Left ventricle myocardium inferior (tissue), 1 donor: Measurements from ENCODE around the gene ISM1. TPM values are rescaled to one million over a fixed set of nuclear protein-coding genes. Genes with fewer than 3 reads are reported as not detected.

ENCODE experiments used
- DNase-seq: peaks from one replicate; pipeline ENCODE4 v3.0.0-alpha.2; 2020
- H3K27ac ChIP-seq: fragments of 200-600 bp; replicated peaks from 2 replicates; pipeline ENCODE4 v1.8.0; 2021
- H3K27me3 ChIP-seq: fragments of 200-600 bp; 2 replicates; pipeline ENCODE4 v1.8.0; 2021; ENCODE audit warnings: low read depth
- H3K36me3 ChIP-seq: fragments of 200-600 bp; 2 replicates; pipeline ENCODE4 v1.8.0; 2021
- H3K4me1 ChIP-seq: fragments of 200-600 bp; 2 replicates; pipeline ENCODE4 v1.8.0; 2021
- H3K4me3 ChIP-seq: fragments of 200-600 bp; 2 replicates; pipeline ENCODE4 v1.8.0; 2021; ENCODE audit warnings: mild to moderate bottlenecking, moderate library complexity
- H3K9me3 ChIP-seq: fragments of 200-600 bp; replicated peaks from 2 replicates; pipeline ENCODE4 v1.8.0; 2021
- intact Hi-C: fragments of 100-400 bp; cut with micrococcal nuclease; formaldehyde crosslinking; loops from one replicate; pipeline ENCODE4 v1.11.0; 2022
- total RNA-seq: library from RNA; stranded (reverse); fragmentation: NEBNext Ultra II Directional; extraction: Animal tissue kit (Norgen Biotek cat#: 25700); gene quantifications from one replicate; pipeline ENCODE4 v1.2.1, GENCODE V29; 2021
- TF ChIP-seq, protein P1 (sequence below): fragments of 200-600 bp; IDR thresholded peaks from 2 replicates; pipeline ENCODE4 v1.8.0; 2021; ENCODE audit warnings: antibody characterized with exemption, mild to moderate bottlenecking, borderline replicate concordance
- donor health status: DM: no; HTN: yes; CAD: no; lungs with severe emphysema.

The ISM1 gene
- total RNA-seq, 1 donor from 2014 or later: 1.3 TPM

DNA sequence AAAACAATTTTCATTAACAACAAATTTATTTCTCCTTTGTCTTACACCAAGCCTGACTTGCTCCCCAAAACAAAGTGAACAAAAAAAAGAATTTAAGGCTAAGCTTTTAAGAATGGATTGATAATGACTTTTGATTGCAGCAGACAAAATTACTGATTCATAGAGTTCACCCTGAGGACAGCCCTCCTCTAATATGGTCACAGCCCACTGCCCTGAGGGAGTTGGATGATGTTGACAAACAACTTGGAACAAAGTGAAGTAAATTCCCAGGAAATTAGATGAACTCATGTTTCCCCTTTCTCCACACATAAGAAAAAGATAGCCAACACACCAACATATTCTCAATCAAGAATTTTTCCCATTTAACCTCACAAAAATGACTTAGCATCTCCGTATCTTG, 7.7 kb upstream of the ISM1 start:
- Histone ChIP-seq H3K4me3 (no peak overlapping the region), H3K27me3 (peaks cover 40% of the 10 kb centered on the region), H3K4me1 (no peaks in the 10 kb centered on the region), H3K9me3 (no peaks in the 10 kb centered on the region), H3K27ac (no peak overlapping the region), H3K36me3 (no peaks in the 10 kb centered on the region)
- intact Hi-C loops: no loop called here
- TF ChIP-seq, protein P1, sequence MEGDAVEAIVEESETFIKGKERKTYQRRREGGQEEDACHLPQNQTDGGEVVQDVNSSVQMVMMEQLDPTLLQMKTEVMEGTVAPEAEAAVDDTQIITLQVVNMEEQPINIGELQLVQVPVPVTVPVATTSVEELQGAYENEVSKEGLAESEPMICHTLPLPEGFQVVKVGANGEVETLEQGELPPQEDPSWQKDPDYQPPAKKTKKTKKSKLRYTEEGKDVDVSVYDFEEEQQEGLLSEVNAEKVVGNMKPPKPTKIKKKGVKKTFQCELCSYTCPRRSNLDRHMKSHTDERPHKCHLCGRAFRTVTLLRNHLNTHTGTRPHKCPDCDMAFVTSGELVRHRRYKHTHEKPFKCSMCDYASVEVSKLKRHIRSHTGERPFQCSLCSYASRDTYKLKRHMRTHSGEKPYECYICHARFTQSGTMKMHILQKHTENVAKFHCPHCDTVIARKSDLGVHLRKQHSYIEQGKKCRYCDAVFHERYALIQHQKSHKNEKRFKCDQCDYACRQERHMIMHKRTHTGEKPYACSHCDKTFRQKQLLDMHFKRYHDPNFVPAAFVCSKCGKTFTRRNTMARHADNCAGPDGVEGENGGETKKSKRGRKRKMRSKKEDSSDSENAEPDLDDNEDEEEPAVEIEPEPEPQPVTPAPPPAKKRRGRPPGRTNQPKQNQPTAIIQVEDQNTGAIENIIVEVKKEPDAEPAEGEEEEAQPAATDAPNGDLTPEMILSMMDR: no peak
- DNase-seq: no peak

DNA sequence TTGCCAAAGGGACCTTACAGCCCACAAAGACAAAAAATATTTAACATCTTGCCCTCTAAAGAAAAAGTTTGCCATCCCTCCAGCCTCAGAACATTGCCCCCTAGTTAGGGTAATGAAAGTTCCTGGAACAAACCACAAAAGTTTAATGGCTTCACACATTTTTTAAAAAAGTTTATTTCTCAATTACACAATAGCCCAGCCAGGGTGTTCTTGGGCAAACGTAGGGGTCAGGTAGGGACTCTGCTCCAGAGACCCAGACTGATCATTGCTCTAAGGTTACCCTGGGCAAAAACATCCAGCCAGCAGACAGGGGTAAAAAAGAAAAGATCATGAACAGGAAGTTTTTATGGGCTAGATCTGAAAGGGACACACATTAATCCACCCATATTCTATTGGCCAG, 4.5 kb upstream of the ISM1 start:
- no peak for DNase-seq
- Histone ChIP-seq H3K4me1 (peaks cover 16% of the 10 kb centered on the region), H3K9me3 (no peaks in the 10 kb centered on the region), H3K4me3 (no peak overlapping the region), H3K36me3 (no peaks in the 10 kb centered on the region), H3K27me3 (peaks cover 68% of the 10 kb centered on the region), H3K27ac (no peak overlapping the region)
- TF ChIP-seq, protein P1: no peak
- intact Hi-C loops: no loop called here

DNA sequence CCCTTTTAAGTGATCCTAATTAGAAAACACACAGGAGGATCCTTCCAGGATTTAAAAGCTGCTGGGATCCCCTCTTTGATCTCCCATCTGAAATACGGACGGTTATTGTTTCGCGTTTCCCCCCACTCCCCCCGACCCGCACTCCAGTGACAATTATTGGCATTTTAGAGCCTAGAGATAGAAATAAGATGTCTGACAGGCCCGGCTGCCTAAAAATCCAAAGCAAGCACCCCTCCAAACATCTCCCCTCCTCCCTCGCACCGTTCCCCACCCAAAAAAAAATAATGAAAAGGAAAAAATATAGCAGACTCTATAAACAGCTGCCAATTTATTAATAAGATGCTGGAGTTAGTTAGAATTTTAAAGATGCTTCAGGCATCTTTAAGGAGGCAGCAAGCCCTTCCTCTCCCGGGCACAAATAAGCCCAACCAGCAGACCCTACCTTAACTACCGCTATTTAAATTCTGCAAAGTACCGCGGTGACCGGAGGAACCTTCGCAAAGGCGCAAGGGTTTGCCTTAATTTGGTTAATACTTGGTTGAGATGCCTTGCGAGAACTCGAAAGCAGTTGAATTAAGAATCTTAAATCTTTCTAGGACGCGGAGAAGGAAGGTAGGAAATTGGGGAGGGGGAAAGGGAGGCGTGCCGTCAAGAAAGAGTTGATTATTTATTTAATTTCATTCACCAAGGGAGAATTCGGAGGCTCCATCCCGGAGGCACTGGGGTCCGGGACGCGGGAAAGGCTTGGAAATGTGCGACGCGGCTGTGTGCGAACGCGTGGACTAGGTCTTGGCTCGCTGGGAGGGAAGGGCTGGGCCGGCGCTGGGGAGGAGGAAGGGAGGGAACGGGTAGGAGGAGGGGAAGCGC, 1.5 kb upstream of the ISM1 start:
- Histone ChIP-seq H3K4me1 (peaks cover 39% of the 10 kb centered on the region), H3K4me3 (peak overlapping the region; percentile 71), H3K27me3 (peaks cover 92% of the 10 kb centered on the region), H3K27ac (no peak overlapping the region), H3K36me3 (no peaks in the 10 kb centered on the region), H3K9me3 (no peaks in the 10 kb centered on the region)
- no peak for DNase-seq
- TF ChIP-seq, protein P1: no peak
- intact Hi-C loops: no loop called here

DNA sequence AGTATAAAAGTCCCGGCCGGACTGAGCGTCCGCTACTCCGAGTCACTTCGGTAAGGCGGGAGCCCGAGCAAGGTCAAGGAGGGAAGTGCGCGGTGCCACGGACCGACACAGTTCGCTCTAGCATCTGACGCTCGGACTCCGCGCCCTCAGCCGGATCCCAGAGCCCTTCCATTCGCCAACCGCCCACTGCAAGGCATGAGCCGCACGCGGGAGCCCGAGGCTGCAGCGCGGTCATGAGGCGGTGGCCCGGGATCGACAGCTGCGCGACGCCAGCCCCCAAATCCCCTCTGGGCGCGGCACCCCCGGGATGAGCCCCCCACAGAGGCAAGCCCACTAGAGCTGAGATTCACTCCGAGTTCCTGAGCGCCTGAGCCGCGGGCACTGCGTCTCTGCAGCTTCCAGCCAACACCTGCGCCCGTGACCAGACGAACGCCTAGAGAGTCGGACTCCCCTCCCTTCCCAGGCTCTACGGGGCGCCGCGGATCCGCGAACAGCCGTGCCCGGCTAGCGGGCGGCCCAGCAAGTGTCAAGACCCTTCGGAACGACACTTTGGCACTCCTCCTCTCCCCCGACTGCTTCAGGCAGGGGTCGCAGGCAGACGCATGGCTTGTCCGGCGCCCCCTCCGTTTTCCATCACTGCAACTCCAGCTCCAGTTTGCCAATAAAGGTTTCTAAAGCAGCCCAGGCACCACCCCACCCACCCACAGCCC, 725 bp upstream of the ISM1 start:
- peak overlapping the region; percentile 58 for H3K27ac ChIP-seq
- TF ChIP-seq, protein P1: no peak

DNA sequence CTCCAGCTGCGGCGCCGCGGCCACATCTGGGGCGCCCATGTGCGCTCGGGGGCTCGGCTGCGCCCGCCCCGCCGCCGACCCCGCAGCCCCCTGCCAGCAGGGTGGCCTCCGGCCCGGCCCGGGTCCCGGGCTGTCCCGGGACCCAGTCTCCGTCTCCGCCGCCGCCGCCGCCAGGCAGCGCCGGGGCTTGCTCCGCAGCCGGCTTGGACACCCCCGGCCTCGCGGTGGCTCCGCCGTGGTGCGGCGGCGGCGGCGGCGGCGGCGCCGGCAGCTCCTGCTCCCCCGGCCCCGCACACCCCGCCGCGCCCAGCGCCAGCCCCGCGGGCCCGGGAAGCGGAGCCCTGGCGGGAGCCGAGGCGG, 219 bp downstream of the ISM1 start:
- TF ChIP-seq, protein P1: no peak
- peak overlapping the region; percentile 77 for H3K27ac ChIP-seq
- H3K27me3 ChIP-seq: peaks cover 83% of the 10 kb centered on the region
- H3K9me3 ChIP-seq: peaks cover 4% of the 10 kb centered on the region
- H3K4me1 ChIP-seq: peaks cover 40% of the 10 kb centered on the region
- H3K36me3 ChIP-seq: no peaks in the 10 kb centered on the region
- DNase-seq: no peak
- intact Hi-C loops: no loop called here
- peak overlapping the region; percentile 71 for H3K4me3 ChIP-seq

More for the DNA sequence above, 725 bp upstream of the ISM1 start:
- DNase-seq: peak; percentile 45
- Histone ChIP-seq H3K4me3 (peak overlapping the region; percentile 71), H3K36me3 (no peaks in the 10 kb centered on the region), H3K4me1 (peaks cover 40% of the 10 kb centered on the region), H3K9me3 (no peaks in the 10 kb centered on the region), H3K27me3 (peaks cover 91% of the 10 kb centered on the region)
- intact Hi-C loops: no loop called here
